ENCODE data around the gene LRIT3.

The LRIT3 gene

GRCh38 chr4:109847896-109848442 is at the start of gene LRIT3:
TSS of gene LRIT3 (plus strand) at chr4:109848107. CDS start at chr4:109848202, 95 bp downstream.
- Histone ChIP-seq H3K27me3 (ENCODE audit: insufficient read depth, poor library complexity, severe bottlenecking) (no peaks in the 10 kb centered on the region), H3K4me3 (ENCODE audit: severe bottlenecking) (no peak within 1 kb of the TSS), H3K9me3 (ENCODE audit: severe bottlenecking) (no peaks in the 10 kb centered on the region), H3K4me1 (ENCODE audit: insufficient read depth, poor library complexity, severe bottlenecking) (no peaks in the 10 kb centered on the region), H3K27ac (ENCODE audit: poor library complexity, severe bottlenecking) (no peak within 1 kb of the TSS), H3K36me3 (ENCODE audit: low read depth) (no peaks in the 10 kb centered on the region)
- TF ChIP-seq, protein P1, sequence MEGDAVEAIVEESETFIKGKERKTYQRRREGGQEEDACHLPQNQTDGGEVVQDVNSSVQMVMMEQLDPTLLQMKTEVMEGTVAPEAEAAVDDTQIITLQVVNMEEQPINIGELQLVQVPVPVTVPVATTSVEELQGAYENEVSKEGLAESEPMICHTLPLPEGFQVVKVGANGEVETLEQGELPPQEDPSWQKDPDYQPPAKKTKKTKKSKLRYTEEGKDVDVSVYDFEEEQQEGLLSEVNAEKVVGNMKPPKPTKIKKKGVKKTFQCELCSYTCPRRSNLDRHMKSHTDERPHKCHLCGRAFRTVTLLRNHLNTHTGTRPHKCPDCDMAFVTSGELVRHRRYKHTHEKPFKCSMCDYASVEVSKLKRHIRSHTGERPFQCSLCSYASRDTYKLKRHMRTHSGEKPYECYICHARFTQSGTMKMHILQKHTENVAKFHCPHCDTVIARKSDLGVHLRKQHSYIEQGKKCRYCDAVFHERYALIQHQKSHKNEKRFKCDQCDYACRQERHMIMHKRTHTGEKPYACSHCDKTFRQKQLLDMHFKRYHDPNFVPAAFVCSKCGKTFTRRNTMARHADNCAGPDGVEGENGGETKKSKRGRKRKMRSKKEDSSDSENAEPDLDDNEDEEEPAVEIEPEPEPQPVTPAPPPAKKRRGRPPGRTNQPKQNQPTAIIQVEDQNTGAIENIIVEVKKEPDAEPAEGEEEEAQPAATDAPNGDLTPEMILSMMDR (IDR thresholded peaks at IDR 0.05; ENCODE audit: poor library complexity, severe bottlenecking), result no peak
- DNase-seq (ENCODE audit: low spot score) (no peak), ATAC-seq (ENCODE audit: low read depth) (no peak)

- DNase-seq (ENCODE audit: low spot score) (no peak), ATAC-seq (ENCODE audit: low read depth) (no peak)
- no peaks in the 10 kb centered on the region for H3K27me3 ChIP-seq (ENCODE audit: insufficient read depth, poor library complexity, severe bottlenecking)
- TF ChIP-seq, protein P1 (IDR thresholded peaks at IDR 0.05; ENCODE audit: poor library complexity, severe bottlenecking), result no peak
- H3K36me3 ChIP-seq (ENCODE audit: low read depth), result no peaks in the 10 kb centered on the region; the same call in 1 of the 2 replicates
- no peaks in the 10 kb centered on the region for H3K9me3 ChIP-seq (ENCODE audit: severe bottlenecking)
- H3K4me3 ChIP-seq (ENCODE audit: severe bottlenecking), result no peak overlapping the region
- H3K4me1 ChIP-seq (ENCODE audit: insufficient read depth, poor library complexity, severe bottlenecking), result peaks cover 7% of the 10 kb centered on the region
- no peak overlapping the region for H3K27ac ChIP-seq (ENCODE audit: poor library complexity, severe bottlenecking)
These were observed 49.0 kb upstream of the LRIT3 start for GRCh38 chr4:109798866-109799265.

- H3K27me3 ChIP-seq (ENCODE audit: insufficient read depth, poor library complexity, severe bottlenecking), result no peaks in the 10 kb centered on the region
- no peaks in the 10 kb centered on the region for H3K9me3 ChIP-seq (ENCODE audit: severe bottlenecking)
- TF ChIP-seq, protein P1 (IDR thresholded peaks at IDR 0.05; ENCODE audit: poor library complexity, severe bottlenecking), result no peak
- no peak for DNase-seq (ENCODE audit: low spot score)
- H3K36me3 ChIP-seq (ENCODE audit: low read depth), result no peaks in the 10 kb centered on the region; the same call in 1 of the 2 replicates
- no peak overlapping the region for H3K4me3 ChIP-seq (ENCODE audit: severe bottlenecking)
- no peak overlapping the region for H3K27ac ChIP-seq (ENCODE audit: poor library complexity, severe bottlenecking)
- H3K4me1 ChIP-seq (ENCODE audit: insufficient read depth, poor library complexity, severe bottlenecking), result peaks cover 7% of the 10 kb centered on the region
- no peak for ATAC-seq (ENCODE audit: low read depth)
These were observed 46.7 kb upstream of the LRIT3 start for GRCh38 chr4:109801099-109801789.

GRCh38 chr4:109801895-109802319 is 46.0 kb upstream of the LRIT3 start, which contains the start of gene CFI:
TSS of gene CFI (minus strand) at chr4:109801999. CDS start at chr4:109801971, 28 bp downstream.
- peak; percentile 75 for ATAC-seq (ENCODE audit: low read depth)

More at GRCh38 chr4:109801895-109802319, 46.0 kb upstream of the LRIT3 start, which contains the start of gene CFI:
- no peaks in the 10 kb centered on the region; the same call in 1 of the 2 replicates for H3K36me3 ChIP-seq (ENCODE audit: low read depth)
- DNase-seq (ENCODE audit: low spot score), result no peak
- peaks cover 7% of the 10 kb centered on the region for H3K4me1 ChIP-seq (ENCODE audit: insufficient read depth, poor library complexity, severe bottlenecking)
- H3K27ac ChIP-seq (ENCODE audit: poor library complexity, severe bottlenecking), result no peak within 1 kb of the TSS
- no peak within 1 kb of the TSS for H3K4me3 ChIP-seq (ENCODE audit: severe bottlenecking)
- no peaks in the 10 kb centered on the region for H3K9me3 ChIP-seq (ENCODE audit: severe bottlenecking)
- TF ChIP-seq, protein P1 (IDR thresholded peaks at IDR 0.05; ENCODE audit: poor library complexity, severe bottlenecking), result no peak
- H3K27me3 ChIP-seq (ENCODE audit: insufficient read depth, poor library complexity, severe bottlenecking), result no peaks in the 10 kb centered on the region

Measured in RWPE2 (cell line).